Measurements from ENCODE around the gene HLA-DRA.

Gene HLA-DRA

DNA sequence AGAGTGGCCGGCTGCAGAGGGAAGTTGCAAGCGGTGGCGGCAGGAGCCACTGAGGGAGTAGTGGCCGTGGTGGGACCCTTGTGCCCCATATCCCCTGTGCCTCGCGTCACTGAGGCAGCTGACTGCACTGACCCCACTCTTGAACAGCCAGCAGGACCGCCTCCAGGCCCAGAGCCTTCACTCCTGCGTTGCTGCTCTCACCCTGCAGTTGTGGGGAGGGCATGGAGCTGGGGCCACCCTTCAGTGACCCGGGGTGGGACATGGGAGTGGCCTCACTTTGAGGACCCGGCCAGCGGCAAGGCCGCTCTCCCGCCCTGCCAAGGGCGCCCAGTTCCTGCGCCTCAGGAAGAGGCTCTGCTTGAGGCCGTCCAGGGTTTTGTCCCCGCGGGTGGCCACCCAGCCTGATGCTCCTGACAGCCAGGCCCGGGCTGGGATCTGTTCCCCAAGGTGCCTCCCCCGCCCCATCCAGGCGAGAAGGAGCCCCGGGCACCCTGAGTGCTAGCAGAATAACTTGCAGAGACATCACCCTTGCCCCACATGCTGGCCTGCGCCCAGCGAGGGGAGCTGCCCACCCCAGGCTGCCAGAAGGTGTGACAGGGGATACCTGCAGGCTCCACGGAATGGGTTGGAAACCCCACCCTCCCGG is 44.4 kb downstream of the HLA-DRA start:
- DNase-seq, result no peak

GRCh38 chr6:32484614-32484998 is 44.9 kb downstream of the HLA-DRA start:
- no peak for DNase-seq

- no peak for DNase-seq
Measured at GRCh38 chr6:32488083-32488482, 48.4 kb downstream of the HLA-DRA start.

GRCh38 chr6:32491700-32492099 is 52.0 kb downstream of the HLA-DRA start:
- no peak for DNase-seq

- DNase-seq, result no peak
Measured at GRCh38 chr6:32492351-32492750, 52.7 kb downstream of the HLA-DRA start.
